Measurements from ENCODE around the gene GGA3.

Gene GGA3

GRCh38 chr17:75231071-75231470 lies 30.3 kb downstream of the GGA3 start:
- H3K4me3 ChIP-seq (replicated peaks; ENCODE audit: low read depth, low read length), result no peak overlapping the region

GRCh38 chr17:75228847-75229246 lies 32.6 kb downstream of the GGA3 start:
- TF ChIP-seq CTCF (IDR thresholded peaks at IDR 0.05; ENCODE audit: low read depth, low read length, missing control alignments), result no peak
- H3K4me3 ChIP-seq (replicated peaks; ENCODE audit: low read depth, low read length), result no peak overlapping the region
- DNase-seq (ENCODE audit: extremely low read depth, low read depth), result no peak

More at GRCh38 chr17:75231071-75231470, 30.3 kb downstream of the GGA3 start:
- TF ChIP-seq CTCF (IDR thresholded peaks at IDR 0.05; ENCODE audit: low read depth, low read length, missing control alignments), result no peak
- DNase-seq (ENCODE audit: extremely low read depth, low read depth), result no peak

GRCh38 chr17:75228305-75228704 lies 33.1 kb downstream of the GGA3 start:
- TF ChIP-seq CTCF (IDR thresholded peaks at IDR 0.05; ENCODE audit: low read depth, low read length, missing control alignments), result no peak
- H3K4me3 ChIP-seq (replicated peaks; ENCODE audit: low read depth, low read length), result no peak overlapping the region
- DNase-seq (ENCODE audit: extremely low read depth, low read depth), result no peak

- no peak for TF ChIP-seq CTCF (IDR thresholded peaks at IDR 0.05; ENCODE audit: low read depth, low read length, missing control alignments)
- DNase-seq (ENCODE audit: extremely low read depth, low read depth), result no peak
- no peak overlapping the region for H3K4me3 ChIP-seq (replicated peaks; ENCODE audit: low read depth, low read length)
These were observed 33.7 kb downstream of the GGA3 start for GRCh38 chr17:75227729-75228128.

- no peak for TF ChIP-seq CTCF (IDR thresholded peaks at IDR 0.05; ENCODE audit: low read depth, low read length, missing control alignments)
- H3K4me3 ChIP-seq (replicated peaks; ENCODE audit: low read depth, low read length), result no peak overlapping the region
- no peak for DNase-seq (ENCODE audit: extremely low read depth, low read depth)
These were observed 36.4 kb downstream of the GGA3 start for GRCh38 chr17:75225016-75225415.

- H3K4me3 ChIP-seq (replicated peaks; ENCODE audit: low read depth, low read length), result no peak overlapping the region
- no peak for TF ChIP-seq CTCF (IDR thresholded peaks at IDR 0.05; ENCODE audit: low read depth, low read length, missing control alignments)
- no peak for DNase-seq (ENCODE audit: extremely low read depth, low read depth)
These were observed 41.6 kb downstream of the GGA3 start for GRCh38 chr17:75219815-75220214.

GRCh38 chr17:75218131-75218530 lies 43.3 kb downstream of the GGA3 start:
- no peak overlapping the region for H3K4me3 ChIP-seq (replicated peaks; ENCODE audit: low read depth, low read length)
- DNase-seq (ENCODE audit: extremely low read depth, low read depth), result no peak
- TF ChIP-seq CTCF (IDR thresholded peaks at IDR 0.05; ENCODE audit: low read depth, low read length, missing control alignments), result no peak
